Anterior cingulate cortex (tissue), 58 donors: ENCODE measurements around the gene FRS2.

Experiments
- DNase-seq, 58 donors: peaks; one replicate each; lab custom pipeline; 2025; lab: John Stamatoyannopoulos, UW

Gene FRS2

GRCh38 chr12:69497308-69498026 is 27.3 kb downstream of the FRS2 start:
- DNase-seq = no peak

GRCh38 chr12:69500631-69501030 is 30.4 kb downstream of the FRS2 start:
- DNase-seq = no peak

DNA sequence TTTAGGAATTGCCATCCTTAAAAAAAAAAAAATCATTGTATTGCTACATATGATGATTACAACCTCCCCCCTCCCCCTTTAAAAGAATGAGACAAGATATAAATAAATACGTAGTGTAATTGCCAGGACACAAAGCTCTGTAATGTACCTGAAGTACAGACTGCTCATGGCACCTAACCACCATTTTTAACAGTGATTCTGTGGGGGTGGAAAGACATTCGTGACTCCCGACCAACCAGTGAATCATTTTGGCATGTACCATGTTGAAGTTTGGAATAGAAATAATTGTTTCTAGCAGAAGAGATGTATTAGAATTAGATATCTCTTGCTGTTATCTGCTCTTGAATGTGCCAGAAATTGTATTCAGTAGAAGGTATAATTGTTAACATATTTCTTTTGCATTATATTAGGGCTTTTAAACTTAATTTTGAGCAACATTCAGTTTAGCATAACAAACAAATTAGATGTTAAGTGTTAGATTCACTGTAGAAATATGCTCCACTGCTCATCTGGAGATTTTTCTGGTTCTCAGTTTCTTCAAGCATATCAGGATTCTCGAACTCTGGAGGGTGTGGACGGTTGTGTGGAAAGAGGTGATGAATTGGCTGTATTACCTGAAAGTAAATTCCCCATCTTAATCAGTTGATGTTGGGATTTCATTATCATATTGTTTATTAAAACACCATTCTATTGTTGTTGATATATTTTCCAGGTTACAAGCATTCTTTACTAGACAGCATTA is 31.1 kb downstream of the FRS2 start:
- DNase-seq = no peak

GRCh38 chr12:69502345-69503081 is 32.3 kb downstream of the FRS2 start:
- DNase-seq = no peak

- no peak for DNase-seq
These were observed 37.9 kb downstream of the FRS2 start for GRCh38 chr12:69508091-69508490.

DNA sequence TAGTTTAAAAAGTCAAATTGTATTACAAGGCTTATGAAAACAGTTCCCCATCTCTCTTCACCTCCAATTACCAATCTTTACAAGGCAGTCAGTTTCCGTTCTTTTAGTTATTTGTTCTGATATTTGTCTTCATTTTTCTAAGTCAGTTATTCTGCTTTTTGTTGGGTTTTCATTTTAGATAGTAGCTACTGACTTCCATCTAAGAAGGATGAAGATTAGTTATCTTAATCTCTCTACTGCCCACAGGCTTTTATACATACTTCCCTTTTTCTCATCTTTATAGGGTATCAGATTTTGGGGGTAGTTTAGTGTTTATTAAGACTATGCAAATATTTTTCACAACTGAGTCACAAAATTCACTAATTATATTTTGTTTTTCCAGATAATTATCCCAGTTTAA is 38.4 kb downstream of the FRS2 start:
- no peak for DNase-seq

GRCh38 chr12:69509308-69509736 is 39.1 kb downstream of the FRS2 start:
- DNase-seq = no peak

DNA sequence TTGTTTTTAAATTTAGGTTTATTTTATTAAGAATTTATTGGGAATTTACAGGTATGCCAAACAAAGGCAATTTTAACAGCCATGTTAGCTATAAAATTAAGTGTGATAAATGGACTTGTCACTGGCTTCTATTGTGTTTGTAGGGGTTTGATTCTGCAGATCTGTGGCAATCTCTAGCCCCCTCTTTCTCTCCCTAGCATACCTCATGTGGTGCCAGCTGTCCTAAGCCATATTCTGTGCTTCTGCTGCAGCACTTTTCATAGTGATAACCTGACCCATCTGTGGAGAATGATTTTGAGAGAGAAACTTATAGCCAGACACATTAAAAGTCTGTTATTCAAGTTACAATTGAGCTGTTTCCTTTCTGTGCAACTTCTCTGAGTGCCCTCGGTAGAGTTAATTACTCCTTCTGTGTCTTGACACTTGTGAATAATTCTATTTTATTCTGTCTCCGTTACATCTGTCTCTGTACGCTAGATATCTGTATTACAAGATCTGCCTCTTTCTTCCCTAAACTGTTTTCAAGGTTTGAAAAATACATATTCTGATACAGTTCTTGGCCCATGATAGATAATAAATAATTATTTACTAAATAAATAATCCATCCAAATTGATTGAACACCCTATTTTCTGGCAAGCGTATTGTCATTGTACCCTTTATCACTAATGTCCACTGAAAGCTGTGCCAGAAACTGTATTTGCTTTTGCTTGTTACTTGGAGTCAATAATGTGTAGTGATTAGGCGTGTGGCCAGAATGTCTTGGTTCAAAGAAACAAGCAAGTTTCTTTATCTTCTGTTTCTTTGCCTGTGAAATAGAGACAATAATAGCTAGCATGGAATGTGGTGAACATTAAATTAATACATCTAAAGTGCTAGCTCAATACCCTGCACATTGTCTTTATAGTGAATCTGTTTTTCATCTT is 40.0 kb downstream of the FRS2 start:
- DNase-seq = no peak

- DNase-seq = no peak
These were observed 40.8 kb downstream of the FRS2 start for GRCh38 chr12:69511016-69511415.

GRCh38 chr12:69511469-69512267 is 41.5 kb downstream of the FRS2 start:
- DNase-seq = no peak

- no peak for DNase-seq
These were observed 42.6 kb downstream of the FRS2 start for GRCh38 chr12:69512820-69513219.

DNA sequence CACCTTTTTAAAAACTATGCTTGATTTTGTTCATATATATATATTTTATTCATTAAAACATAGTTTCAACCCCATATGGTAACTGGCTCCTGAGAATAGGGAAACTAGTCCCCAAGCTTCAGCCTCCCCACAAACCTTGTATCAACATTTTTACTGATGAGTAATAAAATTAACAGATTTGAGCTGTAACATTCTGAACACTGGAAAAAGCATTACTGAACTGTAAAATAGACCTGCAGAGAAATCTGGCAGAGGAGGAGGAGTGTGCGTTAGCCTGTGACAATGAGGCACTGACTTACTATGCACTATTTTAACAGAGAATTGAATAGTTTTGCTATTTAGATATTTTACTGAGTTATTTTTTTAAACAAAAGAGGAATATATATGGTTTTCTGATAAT is 43.1 kb downstream of the FRS2 start:
- DNase-seq = no peak

GRCh38 chr12:69514111-69514510 is 43.9 kb downstream of the FRS2 start:
- no peak for DNase-seq

GRCh38 chr12:69514845-69515244 is 44.7 kb downstream of the FRS2 start:
- no peak for DNase-seq

- no peak for DNase-seq
These were observed 45.3 kb downstream of the FRS2 start for GRCh38 chr12:69515394-69515930.

GRCh38 chr12:69516950-69517349 is 46.8 kb downstream of the FRS2 start:
- no peak for DNase-seq

DNA sequence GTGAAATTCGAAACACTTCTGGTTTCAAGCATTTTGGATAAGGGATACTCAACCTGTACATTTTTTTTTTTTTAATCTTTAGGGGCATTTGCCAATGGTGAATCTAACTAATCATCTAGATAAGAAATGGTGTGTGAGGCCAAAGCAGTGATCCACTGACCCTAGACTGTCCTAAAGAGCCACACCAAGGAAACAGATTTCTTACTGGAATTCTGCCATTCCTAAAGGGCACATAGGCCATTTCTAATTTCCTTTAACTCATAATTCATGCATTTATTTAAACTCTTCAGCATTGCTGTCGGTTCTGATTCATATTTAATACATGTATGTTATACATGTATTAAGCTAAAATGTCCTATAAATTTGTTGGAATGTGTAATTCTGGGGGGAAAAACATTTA is 47.2 kb downstream of the FRS2 start:
- no peak for DNase-seq

DNA sequence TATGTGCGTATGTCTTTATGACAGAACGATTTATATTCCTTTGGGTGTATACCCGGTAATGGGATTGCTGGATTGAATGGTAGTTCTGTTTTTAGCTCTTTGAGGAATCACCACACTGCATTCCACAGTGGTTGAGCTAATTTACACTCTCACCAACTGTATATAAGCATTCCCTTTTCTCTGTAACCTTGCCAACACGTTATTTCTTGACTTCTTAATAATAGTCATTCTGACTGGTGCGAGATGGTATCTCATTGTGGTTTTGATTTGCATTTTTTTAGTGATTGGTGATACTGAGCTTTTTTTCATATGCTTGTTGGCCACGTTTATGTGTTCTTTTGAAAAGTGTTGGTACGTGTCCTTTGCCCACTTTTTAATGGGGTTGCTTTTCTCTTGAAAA is 49.7 kb downstream of the FRS2 start:
- no peak for DNase-seq
